GM23338 (cell line): ENCODE results near the gene TRDN. TPM values are rescaled to one million over a fixed set of nuclear protein-coding genes. Genes with fewer than 3 reads are reported as not detected.

ENCODE experiments used
- ATAC-seq: fragments of 200-7000 bp; cut with Tn5 transposase; 3 replicates; pipeline ENCODE4 v1.9.1; 2020
- DNase-seq: peaks from one replicate; pipeline ENCODE4 v3.0.0-alpha.2; 2015; ENCODE audit warnings: low spot score
- H2AFZ ChIP-seq: fragments of 200-600 bp; sonication (generic); 2 replicates; pipeline ENCODE4 v1.8.0; 2016; ENCODE audit warnings: antibody characterized with exemption, mild to moderate bottlenecking, moderate library complexity
- H3F3A ChIP-seq: fragments of 200-600 bp; sonication (generic); replicated peaks from 2 replicates; pipeline ENCODE4 v1.8.0; 2017; ENCODE audit warnings: antibody characterized with exemption, mixed run types, low read depth
- H3K27ac ChIP-seq: fragments of 200-600 bp; sonication (generic); 2 replicates; pipeline ENCODE4 v1.6.1; 2016; ENCODE audit warnings: low read depth
- H3K27me3 ChIP-seq: fragments of 200-600 bp; sonication (generic); 2 replicates; pipeline ENCODE4 v1.8.0; 2016; ENCODE audit warnings: mild to moderate bottlenecking, mixed run types, moderate library complexity; ENCODE audit not compliant: insufficient read depth
- H3K36me3 ChIP-seq: fragments of 200-600 bp; sonication (generic); 2 replicates; pipeline ENCODE4 v1.8.0; 2016; ENCODE audit warnings: mild to moderate bottlenecking; ENCODE audit not compliant: insufficient read depth
- H3K4me1 ChIP-seq: fragments of 200-600 bp; sonication (generic); 2 replicates; pipeline ENCODE4 v1.8.0; 2016; ENCODE audit warnings: mild to moderate bottlenecking, moderate library complexity; ENCODE audit not compliant: insufficient read depth
- H3K4me2 ChIP-seq: fragments of 200-600 bp; sonication (generic); 2 replicates; pipeline ENCODE4 v1.7.1; 2017; ENCODE audit warnings: mixed run types
- H3K4me3 ChIP-seq: fragments of 200-600 bp; sonication (generic); 2 replicates; pipeline ENCODE4 v1.6.1; 2016; ENCODE audit warnings: mixed run types
- H3K79me2 ChIP-seq: fragments of 200-600 bp; sonication (generic); replicated peaks from 2 replicates; pipeline ENCODE4 v1.8.0; 2017; ENCODE audit warnings: mild to moderate bottlenecking; ENCODE audit not compliant: insufficient read depth
- H3K9me2 ChIP-seq: fragments of 200-600 bp; sonication (generic); 2 replicates; pipeline ENCODE4 v1.8.0; 2017; ENCODE audit not compliant: insufficient read depth
- H4K20me1 ChIP-seq: fragments of 200-600 bp; sonication (generic); replicated peaks from 2 replicates; pipeline ENCODE4 v1.8.0; 2017; ENCODE audit warnings: mild to moderate bottlenecking; ENCODE audit not compliant: insufficient read depth
- H3K27ac Mint-ChIP-seq: 2 replicates; pipeline ENCODE4 v1.8.0; 2020; ENCODE audit warnings: inconsistent platforms, mild to moderate bottlenecking, moderate library complexity, mixed read lengths
- H3K27me3 Mint-ChIP-seq: 3 replicates; pipeline ENCODE4 v1.8.0; 2022; ENCODE audit warnings: low read depth, mild to moderate bottlenecking, moderate library complexity, mixed read lengths, inconsistent platforms; ENCODE audit not compliant: insufficient read depth, poor library complexity
- H3K36me3 Mint-ChIP-seq: 3 replicates; pipeline ENCODE4 v1.8.0; 2021; ENCODE audit warnings: low read depth, mild to moderate bottlenecking, inconsistent platforms, moderate library complexity, mixed read lengths
- H3K4me1 Mint-ChIP-seq: 3 replicates; pipeline ENCODE4 v1.8.0; 2020; ENCODE audit warnings: mild to moderate bottlenecking, inconsistent platforms, mixed read lengths
- H3K4me3 Mint-ChIP-seq: 3 replicates; pipeline ENCODE4 v1.8.0; 2021; ENCODE audit warnings: moderate library complexity, mild to moderate bottlenecking, inconsistent platforms, mixed read lengths
- H3K9me3 Mint-ChIP-seq: 3 replicates; pipeline ENCODE4 v1.8.0; 2020; ENCODE audit warnings: moderate library complexity, mild to moderate bottlenecking, inconsistent platforms, mixed read lengths
- EZH2 ChIP-seq: fragments of 200-600 bp; sonication (generic); IDR thresholded peaks from one replicate; pipeline ENCODE4 v1.8.0; 2017; ENCODE audit warnings: antibody characterized with exemption, mild to moderate bottlenecking, low read depth; ENCODE audit not compliant: unreplicated experiment
- JUNB ChIP-seq: IDR thresholded peaks from one replicate; pipeline ENCODE4 v1.6.1; 2016; ENCODE audit warnings: antibody characterized with exemption; ENCODE audit not compliant: unreplicated experiment
- NANOG ChIP-seq: IDR thresholded peaks from 2 replicates; pipeline ENCODE4 v1.6.1; 2016; ENCODE audit warnings: antibody characterized with exemption, borderline replicate concordance
- polyA plus RNA-seq: library from polyadenylated mRNA; unstranded; fragments of >200 nt; fragmentation: Nextera tagmentation; extraction: Ambion mirVana; gene quantifications from 2 replicates; pipeline ENCODE4 v1.2.1, GENCODE V29; 2016
- total RNA-seq: library from RNA; depleted of rRNA; stranded (reverse); fragments of >200 nt; shearing (Covaris generic); gene quantifications from 2 replicates; pipeline ENCODE4 v1.2.3, GENCODE V29; 2014
- TF ChIP-seq, protein P1 (sequence below): fragments of 250-450 bp; sonication (Bioruptor Pico); IDR thresholded peaks from 2 replicates; pipeline ENCODE4 v1.5.0; 2020; ENCODE audit warnings: mild to moderate bottlenecking, moderate library complexity
- TF ChIP-seq, protein P2 (sequence below): IDR thresholded peaks from one replicate; pipeline ENCODE4 v1.6.1; 2018; ENCODE audit warnings: antibody characterized with exemption; ENCODE audit not compliant: unreplicated experiment

The TRDN gene
- total and polyA plus RNA-seq, 2 experiments from 2014 or later = 35.5 to 137 TPM

DNA sequence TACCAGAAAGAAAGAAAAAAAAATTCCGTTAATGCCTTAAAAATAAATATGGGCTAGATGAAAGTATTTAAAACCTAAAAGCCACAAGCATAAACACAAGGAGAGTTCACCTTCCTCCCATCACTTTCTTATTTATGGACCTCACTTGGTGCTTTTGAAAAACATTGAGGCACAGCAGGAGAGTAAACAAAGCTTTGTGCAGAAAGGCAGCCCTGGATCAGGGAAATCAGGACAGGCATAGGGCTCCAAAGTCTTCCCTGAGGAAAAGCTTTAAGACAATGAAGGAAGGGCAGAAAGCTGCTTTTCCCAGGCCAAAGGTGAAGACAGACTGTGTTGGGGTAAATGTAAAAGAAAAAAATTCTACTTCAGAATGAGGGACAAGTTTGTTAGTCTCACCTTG, 432.8 kb downstream of the TRDN start:
- Histone ChIP-seq H3K4me2 (no peak overlapping the region), H3K27me3 (no peaks in the 10 kb centered on the region), H3F3A (no peaks in the 10 kb centered on the region), H3K4me3 (no peak overlapping the region), H3K79me2 (no peaks in the 10 kb centered on the region), H3K4me1 (peaks cover 15% of the 10 kb centered on the region), H4K20me1 (no peaks in the 10 kb centered on the region), H3K36me3 (no peaks in the 10 kb centered on the region; the same call in 1 of the 2 replicates), H2AFZ (no peak overlapping the region), H3K27ac (no peak overlapping the region), H3K9me2 (no peaks in the 10 kb centered on the region)
- no peak overlapping the region for H3K4me3 Mint-ChIP-seq
- DNase-seq (peak; percentile 56), ATAC-seq (peak; percentile 98)
- no peaks in the 10 kb centered on the region for H3K27me3 Mint-ChIP-seq
- no peak for TF ChIP-seq EZH2
- TF ChIP-seq JUNB = no peak
- peak; percentile 72; the same call in 1 of the 2 replicates for TF ChIP-seq NANOG
- TF ChIP-seq, protein P1, sequence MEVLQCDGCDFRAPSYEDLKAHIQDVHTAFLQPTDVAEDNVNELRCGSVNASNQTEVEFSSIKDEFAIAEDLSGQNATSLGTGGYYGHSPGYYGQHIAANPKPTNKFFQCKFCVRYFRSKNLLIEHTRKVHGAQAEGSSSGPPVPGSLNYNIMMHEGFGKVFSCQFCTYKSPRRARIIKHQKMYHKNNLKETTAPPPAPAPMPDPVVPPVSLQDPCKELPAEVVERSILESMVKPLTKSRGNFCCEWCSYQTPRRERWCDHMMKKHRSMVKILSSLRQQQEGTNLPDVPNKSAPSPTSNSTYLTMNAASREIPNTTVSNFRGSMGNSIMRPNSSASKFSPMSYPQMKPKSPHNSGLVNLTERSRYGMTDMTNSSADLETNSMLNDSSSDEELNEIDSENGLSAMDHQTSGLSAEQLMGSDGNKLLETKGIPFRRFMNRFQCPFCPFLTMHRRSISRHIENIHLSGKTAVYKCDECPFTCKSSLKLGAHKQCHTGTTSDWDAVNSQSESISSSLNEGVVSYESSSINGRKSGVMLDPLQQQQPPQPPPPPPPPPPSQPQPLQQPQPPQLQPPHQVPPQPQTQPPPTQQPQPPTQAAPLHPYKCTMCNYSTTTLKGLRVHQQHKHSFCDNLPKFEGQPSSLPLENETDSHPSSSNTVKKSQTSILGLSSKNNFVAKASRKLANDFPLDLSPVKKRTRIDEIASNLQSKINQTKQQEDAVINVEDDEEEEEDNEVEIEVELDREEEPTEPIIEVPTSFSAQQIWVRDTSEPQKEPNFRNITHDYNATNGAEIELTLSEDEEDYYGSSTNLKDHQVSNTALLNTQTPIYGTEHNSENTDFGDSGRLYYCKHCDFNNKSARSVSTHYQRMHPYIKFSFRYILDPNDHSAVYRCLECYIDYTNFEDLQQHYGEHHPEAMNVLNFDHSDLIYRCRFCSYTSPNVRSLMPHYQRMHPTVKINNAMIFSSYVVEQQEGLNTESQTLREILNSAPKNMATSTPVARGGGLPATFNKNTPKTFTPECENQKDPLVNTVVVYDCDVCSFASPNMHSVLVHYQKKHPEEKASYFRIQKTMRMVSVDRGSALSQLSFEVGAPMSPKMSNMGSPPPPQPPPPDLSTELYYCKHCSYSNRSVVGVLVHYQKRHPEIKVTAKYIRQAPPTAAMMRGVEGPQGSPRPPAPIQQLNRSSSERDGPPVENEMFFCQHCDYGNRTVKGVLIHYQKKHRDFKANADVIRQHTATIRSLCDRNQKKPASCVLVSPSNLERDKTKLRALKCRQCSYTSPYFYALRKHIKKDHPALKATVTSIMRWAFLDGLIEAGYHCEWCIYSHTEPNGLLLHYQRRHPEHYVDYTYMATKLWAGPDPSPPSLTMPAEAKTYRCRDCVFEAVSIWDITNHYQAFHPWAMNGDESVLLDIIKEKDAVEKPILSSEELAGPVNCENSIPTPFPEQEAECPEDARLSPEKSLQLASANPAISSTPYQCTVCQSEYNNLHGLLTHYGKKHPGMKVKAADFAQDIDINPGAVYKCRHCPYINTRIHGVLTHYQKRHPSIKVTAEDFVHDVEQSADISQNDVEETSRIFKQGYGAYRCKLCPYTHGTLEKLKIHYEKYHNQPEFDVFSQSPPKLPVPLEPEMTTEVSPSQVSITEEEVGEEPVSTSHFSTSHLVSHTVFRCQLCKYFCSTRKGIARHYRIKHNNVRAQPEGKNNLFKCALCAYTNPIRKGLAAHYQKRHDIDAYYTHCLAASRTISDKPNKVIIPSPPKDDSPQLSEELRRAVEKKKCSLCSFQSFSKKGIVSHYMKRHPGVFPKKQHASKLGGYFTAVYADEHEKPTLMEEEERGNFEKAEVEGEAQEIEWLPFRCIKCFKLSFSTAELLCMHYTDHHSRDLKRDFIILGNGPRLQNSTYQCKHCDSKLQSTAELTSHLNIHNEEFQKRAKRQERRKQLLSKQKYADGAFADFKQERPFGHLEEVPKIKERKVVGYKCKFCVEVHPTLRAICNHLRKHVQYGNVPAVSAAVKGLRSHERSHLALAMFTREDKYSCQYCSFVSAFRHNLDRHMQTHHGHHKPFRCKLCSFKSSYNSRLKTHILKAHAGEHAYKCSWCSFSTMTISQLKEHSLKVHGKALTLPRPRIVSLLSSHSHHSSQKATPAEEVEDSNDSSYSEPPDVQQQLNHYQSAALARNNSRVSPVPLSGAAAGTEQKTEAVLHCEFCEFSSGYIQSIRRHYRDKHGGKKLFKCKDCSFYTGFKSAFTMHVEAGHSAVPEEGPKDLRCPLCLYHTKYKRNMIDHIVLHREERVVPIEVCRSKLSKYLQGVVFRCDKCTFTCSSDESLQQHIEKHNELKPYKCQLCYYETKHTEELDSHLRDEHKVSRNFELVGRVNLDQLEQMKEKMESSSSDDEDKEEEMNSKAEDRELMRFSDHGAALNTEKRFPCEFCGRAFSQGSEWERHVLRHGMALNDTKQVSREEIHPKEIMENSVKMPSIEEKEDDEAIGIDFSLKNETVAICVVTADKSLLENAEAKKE (CRISPR knock-in tag) = peak; percentile 53; the same call in 1 of the 2 replicates
- TF ChIP-seq, protein P2, sequence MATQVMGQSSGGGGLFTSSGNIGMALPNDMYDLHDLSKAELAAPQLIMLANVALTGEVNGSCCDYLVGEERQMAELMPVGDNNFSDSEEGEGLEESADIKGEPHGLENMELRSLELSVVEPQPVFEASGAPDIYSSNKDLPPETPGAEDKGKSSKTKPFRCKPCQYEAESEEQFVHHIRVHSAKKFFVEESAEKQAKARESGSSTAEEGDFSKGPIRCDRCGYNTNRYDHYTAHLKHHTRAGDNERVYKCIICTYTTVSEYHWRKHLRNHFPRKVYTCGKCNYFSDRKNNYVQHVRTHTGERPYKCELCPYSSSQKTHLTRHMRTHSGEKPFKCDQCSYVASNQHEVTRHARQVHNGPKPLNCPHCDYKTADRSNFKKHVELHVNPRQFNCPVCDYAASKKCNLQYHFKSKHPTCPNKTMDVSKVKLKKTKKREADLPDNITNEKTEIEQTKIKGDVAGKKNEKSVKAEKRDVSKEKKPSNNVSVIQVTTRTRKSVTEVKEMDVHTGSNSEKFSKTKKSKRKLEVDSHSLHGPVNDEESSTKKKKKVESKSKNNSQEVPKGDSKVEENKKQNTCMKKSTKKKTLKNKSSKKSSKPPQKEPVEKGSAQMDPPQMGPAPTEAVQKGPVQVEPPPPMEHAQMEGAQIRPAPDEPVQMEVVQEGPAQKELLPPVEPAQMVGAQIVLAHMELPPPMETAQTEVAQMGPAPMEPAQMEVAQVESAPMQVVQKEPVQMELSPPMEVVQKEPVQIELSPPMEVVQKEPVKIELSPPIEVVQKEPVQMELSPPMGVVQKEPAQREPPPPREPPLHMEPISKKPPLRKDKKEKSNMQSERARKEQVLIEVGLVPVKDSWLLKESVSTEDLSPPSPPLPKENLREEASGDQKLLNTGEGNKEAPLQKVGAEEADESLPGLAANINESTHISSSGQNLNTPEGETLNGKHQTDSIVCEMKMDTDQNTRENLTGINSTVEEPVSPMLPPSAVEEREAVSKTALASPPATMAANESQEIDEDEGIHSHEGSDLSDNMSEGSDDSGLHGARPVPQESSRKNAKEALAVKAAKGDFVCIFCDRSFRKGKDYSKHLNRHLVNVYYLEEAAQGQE = no peak
- H3K27ac Mint-ChIP-seq = no peak overlapping the region
- H3K4me1 Mint-ChIP-seq = peaks cover 17% of the 10 kb centered on the region; the same call in 2 of the 3 replicates
- peaks cover 29% of the 10 kb centered on the region for H3K9me3 Mint-ChIP-seq
- H3K36me3 Mint-ChIP-seq = peaks cover 20% of the 10 kb centered on the region
